Transverse colon (tissue), 4 donors: ENCODE data around the gene LRRC45. TPM values are rescaled to one million over a fixed set of nuclear protein-coding genes. Genes with fewer than 3 reads are reported as not detected.
A peak's percentile ranks its signal among the peaks of the same experiment; 100 is the strongest.

ENCODE experiments used
- DNase-seq: peaks from one replicate; pipeline ENCODE4 v3.0.0-alpha.2; 2019
- H3K27ac ChIP-seq, 4 donors: fragments of 200-600 bp; sonication (generic); 2 replicates each; pipeline ENCODE4 v1.5.1; 2016 to 2018; ENCODE audit warnings: inconsistent platforms in 4 of 4
- H3K27me3 ChIP-seq: fragments of 200-600 bp; sonication (generic); 2 replicates; pipeline ENCODE4 v1.5.1; 2017; ENCODE audit warnings: inconsistent platforms
- H3K36me3 ChIP-seq, 4 donors: fragments of 200-600 bp; sonication (generic); 2 replicates each; pipeline ENCODE4 v1.5.1; 2017 to 2019; ENCODE audit warnings: inconsistent platforms in 4 of 4
- H3K4me1 ChIP-seq, 4 donors: fragments of 200-600 bp; sonication (generic); 2 replicates each; pipeline ENCODE4 v1.5.1; 2017 to 2020; ENCODE audit warnings: inconsistent platforms in 4 of 4
- H3K4me3 ChIP-seq, 4 donors: fragments of 200-600 bp; sonication (generic); 1 replicate in 1 of 4; 2 replicates in 3 of 4; pipeline versions ENCODE4 v1.5.1 to v1.6.1; 2017 to 2019; ENCODE audit warnings: inconsistent platforms in 4 of 4
- H3K9me3 ChIP-seq, 2 donors: fragments of 200-600 bp; sonication (generic); 2 replicates each; pipeline ENCODE4 v1.5.1; 2017 to 2019; ENCODE audit warnings: inconsistent platforms in 2 of 2
- CTCF ChIP-seq, 5 experiments: fragments of 200-600 bp in 3 of 5; fragments of 450-650 bp in 2 of 5; sonication (generic) in 3 of 5; IDR thresholded peaks; 1 replicate in 2 of 5; 2 replicates in 3 of 5; pipeline ENCODE4 v1.5.1; 2016 to 2017; ENCODE audit warnings: antibody characterized with exemption in 5 of 5, inconsistent platforms in 3 of 5, mild to moderate bottlenecking in 2 of 5, moderate library complexity in 1 of 5
- EP300 ChIP-seq: sonication (generic); formaldehyde crosslinking; IDR thresholded peaks from one replicate; pipeline ENCODE4 v1.6.1; 2017; ENCODE audit warnings: antibody characterized with exemption, low read depth
- POLR2A ChIP-seq: fragments of 450-650 bp; IDR thresholded peaks from one replicate; pipeline ENCODE4 v1.6.1; 2016; ENCODE audit warnings: antibody characterized with exemption, mild to moderate bottlenecking, moderate library complexity
- POLR2AphosphoS5 ChIP-seq, 3 donors: sonication (generic); formaldehyde crosslinking; IDR thresholded peaks; one replicate each; pipeline ENCODE4 v1.6.1; 2016; ENCODE audit warnings: antibody characterized with exemption in 3 of 3
- whole genome bisulfite sequencing, 2 donors: methylation state at CpG; one replicate each; pipeline ENCODE4 v1.1.5; 2018; ENCODE audit warnings: low coverage in 1 of 2; 5-methylcytosine and 5-hydroxymethylcytosine counted together
- in situ Hi-C, 4 donors: fragments of 200-750 bp; cut with MboI; loops; one replicate each; pipeline versions ENCODE4 v1.15.0 to v1.15.1; 2017; ENCODE audit warnings: low sequenced_read_pairs in 3 of 4, low pct_ligation_motif_present in 1 of 4, low pct_unique_long_range_greater_than_20kb in 1 of 4
- intact Hi-C: fragments of 100-400 bp; cut with DNase I; formaldehyde crosslinking; loops from one replicate; pipeline ENCODE4 v1.15.1; 2023; ENCODE audit warnings: low total_unique reads
- total RNA-seq, 4 donors: library from RNA; depleted of rRNA; stranded (reverse); fragments of >200 nt; gene quantifications; one replicate each; pipeline ENCODE4 v1.1.0, GENCODE V29; 2016

The LRRC45 gene
- total RNA-seq, 4 donors from 2014 or later: 12.7 to 40.6 (median 23.5) TPM

- TF ChIP-seq EP300 (no peak), POLR2AphosphoS5 (IDR thresholded peaks at IDR 0.05) (peak in 1 of 3 donors; percentile 25)
- Histone ChIP-seq H3K9me3 (no peaks in the 10 kb centered on the region), H3K27me3 (no peaks in the 10 kb centered on the region), H3K36me3 (no peaks in the 10 kb centered on the region), H3K4me3 (no peak overlapping the region), H3K4me1 (peaks cover 6 to 19% (median 11%) of the 10 kb centered on the region in 4 donors), H3K27ac (peak overlapping the region in 3 of 4 donors; percentile 28 to 64 (median 61))
- in situ Hi-C loops: no loop called here
- intact Hi-C loops: no loop called here
- DNase-seq: peak; percentile 53
- 74 to 75% methylated on average over 13 to 53 of the region's 53 CpGs for whole genome bisulfite sequencing, 2 donors
These were observed 19.4 kb upstream of the LRRC45 start for GRCh38 chr17:82003411-82004381.

DNA sequence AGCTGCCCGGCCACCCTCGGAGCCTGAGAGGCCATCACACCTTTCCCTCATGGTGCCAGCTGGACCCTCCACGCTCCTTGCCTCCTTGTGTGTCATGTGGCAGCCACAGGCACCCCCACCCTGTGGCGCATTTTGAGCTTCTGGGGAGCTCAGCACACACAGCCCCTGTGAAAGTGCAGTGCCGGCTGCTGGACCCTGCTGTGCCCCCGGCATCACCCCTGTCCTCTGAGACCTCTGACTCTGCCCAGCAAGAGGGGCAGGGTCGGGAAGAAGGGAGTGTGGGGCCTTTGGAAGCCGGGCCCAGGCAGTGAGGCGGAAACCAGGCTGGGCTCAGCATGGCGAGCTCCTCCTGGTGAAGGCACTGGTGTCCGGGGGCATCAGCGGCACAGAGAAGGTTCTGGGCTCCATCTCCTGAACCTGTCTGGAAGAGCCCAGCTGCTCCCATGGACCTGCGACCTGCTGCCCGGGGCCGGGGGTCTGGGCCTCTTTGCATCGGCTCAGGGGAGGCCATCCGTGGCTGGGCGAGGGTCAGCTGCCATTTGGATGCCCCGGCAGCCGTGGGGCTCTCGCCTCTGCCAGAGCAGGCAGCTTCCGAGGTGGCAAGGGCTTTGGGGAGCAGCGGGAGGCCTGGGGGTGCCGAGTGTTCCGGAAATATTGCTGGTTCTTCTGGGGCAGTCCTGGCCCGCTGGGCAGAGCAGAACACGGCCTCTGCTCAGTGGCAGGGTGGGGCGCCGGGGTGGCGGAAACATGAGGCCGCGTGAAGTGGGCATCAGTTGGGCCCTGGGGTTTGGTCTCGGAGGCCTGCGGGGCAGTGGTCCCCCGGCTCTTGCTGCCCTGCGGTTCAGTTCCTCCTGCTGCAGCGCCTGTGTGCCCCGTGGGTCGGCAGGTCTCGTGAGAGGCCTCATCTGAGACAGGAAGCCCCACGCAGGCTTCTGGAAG, 18.3 kb upstream of the LRRC45 start:
- Histone ChIP-seq H3K4me1 (peaks cover 6 to 19% (median 11%) of the 10 kb centered on the region in 4 donors), H3K27me3 (no peaks in the 10 kb centered on the region), H3K27ac (peak overlapping the region in 3 of 4 donors; percentile 28 to 64 (median 61)), H3K36me3 (no peaks in the 10 kb centered on the region), H3K9me3 (no peaks in the 10 kb centered on the region), H3K4me3 (no peak overlapping the region)
- in situ Hi-C loops (no loop called here), intact Hi-C loops (no loop called here)
- DNase-seq: no peak
- whole genome bisulfite sequencing, 2 donors: 83 to 100% methylated on average over 1 to 35 of the region's 41 CpGs
- TF ChIP-seq CTCF (IDR thresholded peaks at IDR 0.05): no peak
- TF ChIP-seq POLR2AphosphoS5 (IDR thresholded peaks at IDR 0.05): no peak
- no peak for TF ChIP-seq POLR2A
- TF ChIP-seq EP300: no peak

- H3K36me3 ChIP-seq: no peaks in the 10 kb centered on the region
- WGBS, 2 donors: 85% methylated on average over 27 of the region's 30 CpGs; no CpG with 5 or more reads in 1 of the 2 donors
These were observed 17.3 kb upstream of the LRRC45 start for GRCh38 chr17:82005701-82006348.

More at GRCh38 chr17:82005701-82006348, 17.3 kb upstream of the LRRC45 start:
- intact Hi-C loops: no loop called here
- no peak overlapping the region for H3K4me3 ChIP-seq
- H3K9me3 ChIP-seq: no peaks in the 10 kb centered on the region
- H3K27ac ChIP-seq: no peak overlapping the region
- peaks cover under 1 to 14% (median 6%) of the 10 kb centered on the region in 4 donors for H3K4me1 ChIP-seq
- TF ChIP-seq CTCF (IDR thresholded peaks at IDR 0.05): no peak
- TF ChIP-seq EP300: no peak
- TF ChIP-seq POLR2A: no peak
- no peak for TF ChIP-seq POLR2AphosphoS5 (IDR thresholded peaks at IDR 0.05)
- no peak for DNase-seq
- H3K27me3 ChIP-seq: no peaks in the 10 kb centered on the region
- in situ Hi-C loops: no loop called here
